ENCODE measurements around the gene MTNR1A. TPM values are rescaled to one million over a fixed set of nuclear protein-coding genes. Genes with fewer than 3 reads are reported as not detected.

The MTNR1A gene
- total RNA-seq (not detected), polyA plus RNA-seq (not detected)
- long read RNA-seq, donor 1, result 0 reads
- long read RNA-seq, donor 2, result 0 reads
- long read RNA-seq, donor 3, result 0 reads

DNA sequence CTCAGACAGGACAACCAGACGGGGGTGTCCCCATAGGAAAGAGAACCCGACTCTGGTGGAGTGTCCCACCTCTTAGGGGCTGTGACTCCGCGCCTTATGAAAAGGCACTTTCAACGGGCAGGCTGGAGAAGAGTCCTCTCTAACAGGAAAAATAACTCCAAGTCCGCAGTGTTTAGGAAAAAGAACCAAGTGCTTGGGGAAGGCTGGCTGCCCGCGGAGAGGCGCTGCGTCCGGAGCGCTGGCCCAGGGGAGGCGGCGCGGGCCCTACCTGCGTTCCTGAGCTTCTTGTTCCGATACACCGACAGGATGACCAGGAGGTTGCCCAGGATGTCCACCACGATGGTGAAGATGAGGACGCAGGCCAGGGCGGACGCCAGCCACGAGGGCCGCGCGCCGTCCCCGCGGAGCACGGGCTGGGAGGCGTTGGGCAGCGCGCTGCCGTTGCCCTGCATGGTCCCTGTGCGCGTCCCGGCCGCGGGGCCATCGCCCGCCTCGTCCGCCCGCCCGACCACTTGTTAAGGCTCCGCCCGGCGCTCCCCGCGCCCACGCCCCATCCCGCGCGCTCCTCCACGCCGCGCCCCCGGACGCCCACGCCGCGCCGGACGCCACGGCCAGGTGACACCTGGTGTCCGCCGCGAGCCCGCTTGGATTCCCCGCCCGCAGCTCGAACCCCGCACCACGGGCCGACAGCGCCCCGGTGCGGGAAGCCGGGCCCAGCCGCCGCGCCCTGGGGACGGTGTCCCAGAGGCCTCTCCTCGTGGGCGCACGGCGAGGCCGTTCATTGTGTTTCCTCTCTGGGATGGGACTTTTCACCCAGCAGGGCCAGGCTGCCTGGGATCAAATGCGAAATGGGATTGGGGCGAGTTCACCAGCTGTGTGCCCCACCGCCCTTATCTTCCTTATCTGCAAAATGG lies at the start of gene MTNR1A:
Gene MTNR1A, minus strand, starts transcription at position 654 of the 914 bp plus-strand sequence. Its CDS starts 202 bp downstream, at position 452.
- Histone ChIP-seq H3K9me3 (no peaks in the 10 kb centered on the region), H3K4me3 (no peak within 1 kb of the TSS), H3K27ac (no peak within 1 kb of the TSS), H3K36me3 (no peaks in the 10 kb centered on the region), H3K4me1 (ENCODE audit: insufficient read depth) (no peaks in the 10 kb centered on the region), H3K27me3 (no peaks in the 10 kb centered on the region)
- TF ChIP-seq POLR2A (IDR thresholded peaks at IDR 0.05), result no peak
- no peak for TF ChIP-seq EP300 (IDR thresholded peaks at IDR 0.05)
- TF ChIP-seq, protein P1, sequence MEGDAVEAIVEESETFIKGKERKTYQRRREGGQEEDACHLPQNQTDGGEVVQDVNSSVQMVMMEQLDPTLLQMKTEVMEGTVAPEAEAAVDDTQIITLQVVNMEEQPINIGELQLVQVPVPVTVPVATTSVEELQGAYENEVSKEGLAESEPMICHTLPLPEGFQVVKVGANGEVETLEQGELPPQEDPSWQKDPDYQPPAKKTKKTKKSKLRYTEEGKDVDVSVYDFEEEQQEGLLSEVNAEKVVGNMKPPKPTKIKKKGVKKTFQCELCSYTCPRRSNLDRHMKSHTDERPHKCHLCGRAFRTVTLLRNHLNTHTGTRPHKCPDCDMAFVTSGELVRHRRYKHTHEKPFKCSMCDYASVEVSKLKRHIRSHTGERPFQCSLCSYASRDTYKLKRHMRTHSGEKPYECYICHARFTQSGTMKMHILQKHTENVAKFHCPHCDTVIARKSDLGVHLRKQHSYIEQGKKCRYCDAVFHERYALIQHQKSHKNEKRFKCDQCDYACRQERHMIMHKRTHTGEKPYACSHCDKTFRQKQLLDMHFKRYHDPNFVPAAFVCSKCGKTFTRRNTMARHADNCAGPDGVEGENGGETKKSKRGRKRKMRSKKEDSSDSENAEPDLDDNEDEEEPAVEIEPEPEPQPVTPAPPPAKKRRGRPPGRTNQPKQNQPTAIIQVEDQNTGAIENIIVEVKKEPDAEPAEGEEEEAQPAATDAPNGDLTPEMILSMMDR (IDR thresholded peaks at IDR 0.05), result no peak
- DNase-seq, result no peak
- 3 to 4% (median 3%) methylated on average over 88 to 91 of the region's 91 CpGs for WGBS, 3 donors
- intact Hi-C loops (cut with DNase I), result no loop called here

DNA sequence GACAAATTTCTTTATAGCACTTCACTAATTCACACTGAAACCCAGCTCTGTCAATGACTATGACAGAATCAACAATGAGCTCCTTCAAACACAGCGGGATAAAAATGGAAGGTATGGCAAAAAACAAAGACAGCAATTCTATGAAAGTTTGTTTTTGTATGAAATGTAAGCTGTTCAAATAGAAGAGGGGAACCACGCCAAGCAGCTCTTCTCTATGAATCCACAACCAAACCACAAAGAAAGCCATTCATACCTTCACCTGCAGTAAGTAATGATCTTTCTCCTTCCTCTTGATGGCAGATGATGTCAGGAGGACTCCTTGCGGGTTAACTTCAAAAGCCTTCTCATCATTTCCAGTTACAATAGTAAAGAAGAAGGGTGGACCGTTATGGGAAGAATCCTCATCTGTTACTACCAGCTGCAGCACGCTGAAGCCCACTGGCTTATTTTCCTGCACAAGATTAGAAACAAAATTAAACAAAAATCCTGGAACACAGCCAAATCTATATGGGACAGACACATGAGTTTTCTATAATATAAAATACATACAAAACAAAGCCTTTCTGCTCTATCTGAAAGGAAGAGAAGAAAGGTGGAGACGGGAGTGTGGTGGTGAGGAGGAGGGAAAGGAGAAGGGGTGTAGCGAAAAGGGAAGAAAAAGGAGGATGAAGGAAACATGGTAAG lies 48.9 kb upstream of the MTNR1A start:
- Histone ChIP-seq H3K27me3 (no peaks in the 10 kb centered on the region), H3K36me3 (no peaks in the 10 kb centered on the region), H3K27ac (no peak overlapping the region), H3K4me3 (no peak overlapping the region), H3K4me1 (ENCODE audit: insufficient read depth) (no peaks in the 10 kb centered on the region), H3K9me3 (no peaks in the 10 kb centered on the region)
- intact Hi-C loops (cut with DNase I), result no loop called here
- 77 to 80% (median 80%) methylated on average over 7 of the region's 7 CpGs for WGBS, 3 donors
- DNase-seq, result no peak
- TF ChIP-seq, protein P1 (IDR thresholded peaks at IDR 0.05), result no peak
- no peak for TF ChIP-seq POLR2A (IDR thresholded peaks at IDR 0.05)
- no peak for TF ChIP-seq EP300 (IDR thresholded peaks at IDR 0.05)

DNA sequence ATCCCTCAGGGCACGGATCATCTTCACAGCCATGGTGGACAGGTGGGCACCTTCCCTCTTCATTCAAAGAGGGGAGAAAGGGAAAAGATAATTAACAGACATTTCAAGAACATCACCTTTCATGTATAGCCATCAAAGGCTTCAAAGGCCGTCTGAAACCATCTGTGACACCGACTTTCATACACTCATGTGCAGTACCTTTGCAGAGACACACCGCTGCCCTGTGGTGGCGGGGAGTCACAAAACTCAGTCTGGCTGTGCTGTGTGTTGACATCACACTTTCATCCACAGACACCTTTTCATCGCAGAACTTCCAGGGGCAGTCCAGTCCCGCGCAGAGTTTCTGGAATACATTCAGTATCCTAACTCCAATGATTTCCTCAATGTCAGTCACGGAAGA lies 47.6 kb upstream of the MTNR1A start:
- Histone ChIP-seq H3K36me3 (no peaks in the 10 kb centered on the region), H3K4me3 (no peak overlapping the region), H3K27ac (no peak overlapping the region), H3K27me3 (no peaks in the 10 kb centered on the region), H3K9me3 (no peaks in the 10 kb centered on the region), H3K4me1 (ENCODE audit: insufficient read depth) (no peaks in the 10 kb centered on the region)
- TF ChIP-seq EP300 (IDR thresholded peaks at IDR 0.05), result no peak
- no peak for TF ChIP-seq POLR2A (IDR thresholded peaks at IDR 0.05)
- TF ChIP-seq, protein P1 (IDR thresholded peaks at IDR 0.05), result no peak
- WGBS, 3 donors, result 93 to 97% (median 95%) methylated on average over 9 of the region's 9 CpGs
- no peak for DNase-seq
- intact Hi-C loops (cut with DNase I), result no loop called here

GRCh38 chr4:186599483-186599882 lies 44.1 kb upstream of the MTNR1A start:
- H3K4me1 ChIP-seq (ENCODE audit: insufficient read depth), result no peaks in the 10 kb centered on the region
- intact Hi-C loops (cut with DNase I), result no loop called here
- H3K27ac ChIP-seq, result no peak overlapping the region
- no peak for DNase-seq
- 92 to 95% (median 94%) methylated on average over 10 of the region's 10 CpGs for WGBS, 3 donors
- TF ChIP-seq EP300 (IDR thresholded peaks at IDR 0.05), result no peak
- no peaks in the 10 kb centered on the region for H3K36me3 ChIP-seq
- no peaks in the 10 kb centered on the region for H3K27me3 ChIP-seq
- H3K4me3 ChIP-seq, result no peak overlapping the region
- no peaks in the 10 kb centered on the region for H3K9me3 ChIP-seq

All from ovary (tissue), 10 donors.